GM18519 (cell line): Measurements from ENCODE around the gene INPP5K.

Source experiments
- ATAC-seq: cut with Tn5 transposase; IDR thresholded peaks from one replicate; pipeline ENCODE4 v1.9.1; 2021; ENCODE audit warnings: mild to moderate bottlenecking, moderate library complexity; ENCODE audit not compliant: unreplicated experiment, low FRiP score

Gene INPP5K

GRCh38 chr17:1486802-1487695, 29.4 kb downstream of the INPP5K start:
- ATAC-seq = no peak

GRCh38 chr17:1485423-1486376, 30.7 kb downstream of the INPP5K start:
- no peak for ATAC-seq

GRCh38 chr17:1484676-1485422, 31.6 kb downstream of the INPP5K start:
- no peak for ATAC-seq

GRCh38 chr17:1484060-1484535, 32.3 kb downstream of the INPP5K start:
- ATAC-seq = no peak

- ATAC-seq = no peak
Observed at GRCh38 chr17:1482680-1483079, 33.7 kb downstream of the INPP5K start.

- no peak for ATAC-seq
Observed at GRCh38 chr17:1481736-1482135, 34.7 kb downstream of the INPP5K start.

- ATAC-seq = no peak
Observed at GRCh38 chr17:1480747-1481465, 35.5 kb downstream of the INPP5K start.

GRCh38 chr17:1478418-1478817, 38.0 kb downstream of the INPP5K start:
- no peak for ATAC-seq

- no peak for ATAC-seq
Observed at GRCh38 chr17:1475321-1475854, 41.0 kb downstream of the INPP5K start.

GRCh38 chr17:1474402-1475189, 41.8 kb downstream of the INPP5K start:
- no peak for ATAC-seq

GRCh38 chr17:1473841-1474240, 42.6 kb downstream of the INPP5K start:
- no peak for ATAC-seq

- no peak for ATAC-seq
Observed at GRCh38 chr17:1473170-1473569, 43.2 kb downstream of the INPP5K start.

- no peak for ATAC-seq
Observed at GRCh38 chr17:1471911-1472821, 44.2 kb downstream of the INPP5K start.

GRCh38 chr17:1471490-1471889, 44.9 kb downstream of the INPP5K start:
- ATAC-seq = no peak

GRCh38 chr17:1470755-1471462, 45.5 kb downstream of the INPP5K start:
- ATAC-seq = no peak

- ATAC-seq = no peak
Observed at GRCh38 chr17:1470071-1470754, 46.2 kb downstream of the INPP5K start.
